ENCODE measurements around the gene ALPP. TPM values are rescaled to one million over a fixed set of nuclear protein-coding genes. Genes with fewer than 3 reads are reported as not detected.

The ALPP gene
- total RNA-seq, 1 experiment from 2014 or later = 0.20 TPM

DNA sequence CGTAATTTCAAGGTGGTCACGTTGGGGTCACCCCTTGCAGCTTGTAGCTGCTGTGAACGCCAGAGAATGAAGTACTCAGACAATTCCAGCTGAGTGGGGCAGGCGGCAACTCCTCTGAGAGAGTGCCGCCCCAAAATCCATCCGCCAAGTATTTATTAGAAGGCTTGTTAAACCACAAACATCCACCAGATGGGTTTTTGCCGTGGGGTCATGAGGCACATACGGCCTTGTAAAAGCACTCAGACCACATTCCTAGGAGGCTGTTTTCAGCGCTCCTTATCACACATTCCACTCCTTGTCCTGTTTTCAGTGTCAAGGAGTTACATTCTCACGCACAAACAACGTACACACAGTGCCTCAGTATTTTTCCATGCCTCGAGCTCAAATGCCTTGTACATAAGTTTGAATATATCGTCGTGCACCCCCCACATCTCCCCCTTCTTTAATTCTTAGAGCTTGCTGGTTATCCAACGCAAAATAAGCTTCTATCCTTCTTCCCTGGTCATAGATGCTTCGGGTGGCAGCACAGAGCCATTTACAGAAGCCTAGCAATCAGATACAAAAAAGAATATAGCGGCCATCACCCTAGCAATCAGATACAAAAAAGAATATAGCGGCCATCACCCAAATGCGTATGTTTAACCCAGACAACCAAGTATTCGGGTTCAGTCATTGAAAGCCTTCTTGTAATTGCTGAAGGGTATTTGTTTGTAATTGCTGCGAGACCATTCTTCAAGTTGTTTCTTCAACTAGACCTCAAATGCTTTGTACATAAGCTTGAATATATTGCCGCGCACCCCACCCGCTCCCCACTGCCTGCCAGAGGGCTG lies 7.3 kb downstream of the ALPP start:
- Mint-ChIP-seq H3K4me3 (peak overlapping the region; percentile 68), H3K4me1 (peaks cover 19% of the 10 kb centered on the region), H3K27me3 (ENCODE audit: low read depth) (peaks cover 87% of the 10 kb centered on the region), H3K27ac (no peak overlapping the region), H3K9me3 (no peaks in the 10 kb centered on the region), H3K36me3 (no peaks in the 10 kb centered on the region; the same call in 1 of the 2 replicates)
- ChIA-PET POLR2A (no interaction called here), CTCF (interaction anchor here (0.8 to 3.0 kb wide), 10 partner anchors 11 to 138 kb away, joined by 3 to 25 read pairs (median 3); no protein-coding TSS in a partner anchor)
- no peak for ATAC-seq
- TF ChIP-seq ZNF512 (CRISPR knock-in tag; IDR thresholded peaks at IDR 0.05; ENCODE audit: borderline replicate concordance) (no peak), OVOL2 (CRISPR knock-in tag; IDR thresholded peaks at IDR 0.05; ENCODE audit: borderline replicate concordance) (no peak), ZNF416 (CRISPR knock-in tag; IDR thresholded peaks at IDR 0.05) (no peak), IRF2 (CRISPR knock-in tag; IDR thresholded peaks at IDR 0.05; ENCODE audit: borderline replicate concordance, low read depth) (no peak), GABPB1 (CRISPR knock-in tag; IDR thresholded peaks at IDR 0.05) (no peak), SMAD3 (CRISPR knock-in tag; IDR thresholded peaks at IDR 0.05; ENCODE audit: borderline replicate concordance) (no peak), SMAD4 (CRISPR knock-in tag; IDR thresholded peaks at IDR 0.05) (no peak), E2F1 (CRISPR knock-in tag; IDR thresholded peaks at IDR 0.05) (no peak), TEAD1 (CRISPR knock-in tag; IDR thresholded peaks at IDR 0.05) (no peak), RORB (CRISPR knock-in tag; IDR thresholded peaks at IDR 0.05) (no peak), ZNF121 (CRISPR knock-in tag; IDR thresholded peaks at IDR 0.05) (no peak), PREB (CRISPR knock-in tag; IDR thresholded peaks at IDR 0.05; ENCODE audit: borderline replicate concordance) (no peak), TEAD4 (CRISPR knock-in tag; IDR thresholded peaks at IDR 0.05) (no peak), ZNF232 (CRISPR knock-in tag; IDR thresholded peaks at IDR 0.05) (no peak), NFE2L1 (CRISPR knock-in tag; IDR thresholded peaks at IDR 0.05) (no peak), USF1 (CRISPR knock-in tag; IDR thresholded peaks at IDR 0.05) (no peak), USF2 (CRISPR knock-in tag; IDR thresholded peaks at IDR 0.05) (no peak)
- TF ChIP-seq, protein P1, sequence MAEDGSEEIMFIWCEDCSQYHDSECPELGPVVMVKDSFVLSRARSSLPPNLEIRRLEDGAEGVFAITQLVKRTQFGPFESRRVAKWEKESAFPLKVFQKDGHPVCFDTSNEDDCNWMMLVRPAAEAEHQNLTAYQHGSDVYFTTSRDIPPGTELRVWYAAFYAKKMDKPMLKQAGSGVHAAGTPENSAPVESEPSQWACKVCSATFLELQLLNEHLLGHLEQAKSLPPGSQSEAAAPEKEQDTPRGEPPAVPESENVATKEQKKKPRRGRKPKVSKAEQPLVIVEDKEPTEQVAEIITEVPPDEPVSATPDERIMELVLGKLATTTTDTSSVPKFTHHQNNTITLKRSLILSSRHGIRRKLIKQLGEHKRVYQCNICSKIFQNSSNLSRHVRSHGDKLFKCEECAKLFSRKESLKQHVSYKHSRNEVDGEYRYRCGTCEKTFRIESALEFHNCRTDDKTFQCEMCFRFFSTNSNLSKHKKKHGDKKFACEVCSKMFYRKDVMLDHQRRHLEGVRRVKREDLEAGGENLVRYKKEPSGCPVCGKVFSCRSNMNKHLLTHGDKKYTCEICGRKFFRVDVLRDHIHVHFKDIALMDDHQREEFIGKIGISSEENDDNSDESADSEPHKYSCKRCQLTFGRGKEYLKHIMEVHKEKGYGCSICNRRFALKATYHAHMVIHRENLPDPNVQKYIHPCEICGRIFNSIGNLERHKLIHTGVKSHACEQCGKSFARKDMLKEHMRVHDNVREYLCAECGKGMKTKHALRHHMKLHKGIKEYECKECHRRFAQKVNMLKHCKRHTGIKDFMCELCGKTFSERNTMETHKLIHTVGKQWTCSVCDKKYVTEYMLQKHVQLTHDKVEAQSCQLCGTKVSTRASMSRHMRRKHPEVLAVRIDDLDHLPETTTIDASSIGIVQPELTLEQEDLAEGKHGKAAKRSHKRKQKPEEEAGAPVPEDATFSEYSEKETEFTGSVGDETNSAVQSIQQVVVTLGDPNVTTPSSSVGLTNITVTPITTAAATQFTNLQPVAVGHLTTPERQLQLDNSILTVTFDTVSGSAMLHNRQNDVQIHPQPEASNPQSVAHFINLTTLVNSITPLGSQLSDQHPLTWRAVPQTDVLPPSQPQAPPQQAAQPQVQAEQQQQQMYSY (CRISPR knock-in tag; IDR thresholded peaks at IDR 0.05) = no peak
- TF ChIP-seq, protein P2, sequence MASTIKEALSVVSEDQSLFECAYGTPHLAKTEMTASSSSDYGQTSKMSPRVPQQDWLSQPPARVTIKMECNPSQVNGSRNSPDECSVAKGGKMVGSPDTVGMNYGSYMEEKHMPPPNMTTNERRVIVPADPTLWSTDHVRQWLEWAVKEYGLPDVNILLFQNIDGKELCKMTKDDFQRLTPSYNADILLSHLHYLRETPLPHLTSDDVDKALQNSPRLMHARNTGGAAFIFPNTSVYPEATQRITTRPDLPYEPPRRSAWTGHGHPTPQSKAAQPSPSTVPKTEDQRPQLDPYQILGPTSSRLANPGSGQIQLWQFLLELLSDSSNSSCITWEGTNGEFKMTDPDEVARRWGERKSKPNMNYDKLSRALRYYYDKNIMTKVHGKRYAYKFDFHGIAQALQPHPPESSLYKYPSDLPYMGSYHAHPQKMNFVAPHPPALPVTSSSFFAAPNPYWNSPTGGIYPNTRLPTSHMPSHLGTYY (CRISPR knock-in tag; IDR thresholded peaks at IDR 0.05) = no peak
- TF ChIP-seq, protein P3, sequence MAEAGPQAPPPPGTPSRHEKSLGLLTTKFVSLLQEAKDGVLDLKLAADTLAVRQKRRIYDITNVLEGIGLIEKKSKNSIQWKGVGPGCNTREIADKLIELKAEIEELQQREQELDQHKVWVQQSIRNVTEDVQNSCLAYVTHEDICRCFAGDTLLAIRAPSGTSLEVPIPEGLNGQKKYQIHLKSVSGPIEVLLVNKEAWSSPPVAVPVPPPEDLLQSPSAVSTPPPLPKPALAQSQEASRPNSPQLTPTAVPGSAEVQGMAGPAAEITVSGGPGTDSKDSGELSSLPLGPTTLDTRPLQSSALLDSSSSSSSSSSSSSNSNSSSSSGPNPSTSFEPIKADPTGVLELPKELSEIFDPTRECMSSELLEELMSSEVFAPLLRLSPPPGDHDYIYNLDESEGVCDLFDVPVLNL (CRISPR knock-in tag; IDR thresholded peaks at IDR 0.05; ENCODE audit: borderline replicate concordance, low read depth) = no peak
- no peak for DNase-seq (ENCODE audit: low spot score)
